ENCODE data around the gene TBC1D22B.

TBC1D22B gene

DNA sequence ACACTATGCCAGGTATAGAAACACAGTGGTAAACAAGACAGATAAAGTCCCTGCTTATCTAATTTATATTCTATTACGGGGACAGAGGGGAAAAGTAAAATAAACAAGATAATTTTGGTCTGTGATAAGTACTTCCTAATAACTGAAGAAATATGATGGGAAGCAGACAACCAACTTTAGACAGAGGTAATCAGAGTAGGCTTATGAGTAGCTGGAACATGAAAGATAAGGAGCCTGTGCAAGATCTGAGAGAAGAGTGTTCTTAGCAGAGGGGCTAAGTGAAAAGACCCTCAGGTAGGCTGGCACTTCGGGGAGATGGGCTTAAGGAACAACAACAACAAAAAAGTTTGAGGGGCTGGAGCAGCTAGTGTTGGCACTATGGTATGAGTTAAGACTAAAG is 100.3 kb downstream of the TBC1D22B start:
- H3K4me3 Mint-ChIP-seq = no peak overlapping the region
- no peaks in the 10 kb centered on the region for H3K9me3 Mint-ChIP-seq
- no peaks in the 10 kb centered on the region for H3K27me3 Mint-ChIP-seq
- ATAC-seq (replicated peaks) (no peak), DNase-seq (no peak)
- peaks cover 22 to 45% of the 10 kb centered on the region in 2 donors for H3K4me1 Mint-ChIP-seq (ENCODE audit: low read depth in 2 of 2)
- peaks cover 12% of the 10 kb centered on the region for H3K36me3 Mint-ChIP-seq (ENCODE audit: insufficient read depth)
- no peak overlapping the region for H3K27ac Mint-ChIP-seq

GRCh38 chr6:37359039-37359438 is 101.5 kb downstream of the TBC1D22B start:
- Mint-ChIP-seq H3K36me3 (ENCODE audit: insufficient read depth) (peaks cover 15% of the 10 kb centered on the region), H3K27me3 (no peaks in the 10 kb centered on the region), H3K27ac (no peak overlapping the region), H3K4me3 (no peak overlapping the region), H3K4me1 (ENCODE audit: low read depth in 2 of 2) (peaks cover 16 to 36% of the 10 kb centered on the region in 2 donors), H3K9me3 (no peaks in the 10 kb centered on the region)
- DNase-seq (no peak), ATAC-seq (replicated peaks) (no peak)

GRCh38 chr6:37362101-37362828 is 104.7 kb downstream of the TBC1D22B start:
- Mint-ChIP-seq H3K4me1 (ENCODE audit: low read depth in 2 of 2) (peaks cover 2 to 11% of the 10 kb centered on the region in 2 donors), H3K4me3 (no peak overlapping the region), H3K36me3 (ENCODE audit: insufficient read depth) (peaks cover 24% of the 10 kb centered on the region), H3K27ac (no peak overlapping the region), H3K9me3 (no peaks in the 10 kb centered on the region), H3K27me3 (no peaks in the 10 kb centered on the region)
- ATAC-seq (replicated peaks) (no peak), DNase-seq (no peak)

DNA sequence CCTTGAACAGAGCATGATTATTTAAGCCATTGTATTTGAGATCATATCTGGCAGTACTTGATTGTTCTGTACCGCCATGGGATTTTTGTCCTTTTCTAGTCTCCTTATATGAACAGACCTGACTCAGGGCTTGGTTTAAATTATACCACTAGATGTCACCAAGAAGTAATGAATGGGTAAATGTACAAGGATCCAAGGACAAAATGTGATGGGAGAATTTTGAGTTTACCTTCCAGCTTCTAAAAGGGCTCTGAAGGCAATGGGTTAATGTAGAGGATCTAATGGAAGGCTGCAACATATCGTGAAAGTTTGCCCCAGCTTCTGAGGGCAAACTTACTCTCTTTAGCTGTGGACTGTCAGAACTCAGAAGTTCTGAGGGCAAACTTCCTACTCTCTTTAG is 108.2 kb downstream of the TBC1D22B start:
- H3K27ac Mint-ChIP-seq = no peak overlapping the region
- H3K9me3 Mint-ChIP-seq = no peaks in the 10 kb centered on the region
- peaks cover 22% of the 10 kb centered on the region for H3K36me3 Mint-ChIP-seq (ENCODE audit: insufficient read depth)
- H3K4me3 Mint-ChIP-seq = no peak overlapping the region
- H3K27me3 Mint-ChIP-seq = no peaks in the 10 kb centered on the region
- peaks cover 4 to 10% of the 10 kb centered on the region in 2 donors for H3K4me1 Mint-ChIP-seq (ENCODE audit: low read depth in 2 of 2)
- no peak for ATAC-seq (replicated peaks)
- no peak for DNase-seq

GRCh38 chr6:37366910-37367309 is 109.3 kb downstream of the TBC1D22B start:
- peaks cover 23% of the 10 kb centered on the region for H3K36me3 Mint-ChIP-seq (ENCODE audit: insufficient read depth)
- no peak for ATAC-seq (replicated peaks)
- no peak overlapping the region for H3K27ac Mint-ChIP-seq
- no peak overlapping the region for H3K4me3 Mint-ChIP-seq
- H3K9me3 Mint-ChIP-seq = no peaks in the 10 kb centered on the region
- DNase-seq = no peak
- H3K27me3 Mint-ChIP-seq = no peaks in the 10 kb centered on the region
- peaks cover 4 to 10% of the 10 kb centered on the region in 2 donors for H3K4me1 Mint-ChIP-seq (ENCODE audit: low read depth in 2 of 2)

DNA sequence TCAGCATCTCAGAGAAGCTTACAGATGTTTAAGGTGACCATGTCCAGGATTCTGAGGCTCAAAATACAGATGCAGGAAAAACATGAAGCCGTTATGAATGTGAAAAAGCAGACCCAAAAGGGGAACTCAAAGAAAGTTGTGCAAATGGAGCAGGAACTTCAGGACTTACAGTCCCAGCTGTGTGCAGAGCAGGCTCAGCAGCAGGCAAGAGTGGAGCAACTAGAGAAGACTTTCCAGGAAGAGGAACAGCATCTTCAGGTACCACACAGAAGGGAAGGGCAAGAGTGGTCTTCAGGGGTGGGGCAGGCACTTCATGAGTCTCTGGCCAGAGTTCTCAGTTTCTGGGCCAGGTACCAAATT is 111.4 kb downstream of the TBC1D22B start:
- peaks cover 4 to 10% of the 10 kb centered on the region in 2 donors for H3K4me1 Mint-ChIP-seq (ENCODE audit: low read depth in 2 of 2)
- ATAC-seq (replicated peaks) (no peak), DNase-seq (no peak)
- H3K27ac Mint-ChIP-seq = no peak overlapping the region
- H3K27me3 Mint-ChIP-seq = no peaks in the 10 kb centered on the region
- H3K4me3 Mint-ChIP-seq = no peak overlapping the region
- no peaks in the 10 kb centered on the region for H3K9me3 Mint-ChIP-seq
- peaks cover 22% of the 10 kb centered on the region for H3K36me3 Mint-ChIP-seq (ENCODE audit: insufficient read depth)

DNA sequence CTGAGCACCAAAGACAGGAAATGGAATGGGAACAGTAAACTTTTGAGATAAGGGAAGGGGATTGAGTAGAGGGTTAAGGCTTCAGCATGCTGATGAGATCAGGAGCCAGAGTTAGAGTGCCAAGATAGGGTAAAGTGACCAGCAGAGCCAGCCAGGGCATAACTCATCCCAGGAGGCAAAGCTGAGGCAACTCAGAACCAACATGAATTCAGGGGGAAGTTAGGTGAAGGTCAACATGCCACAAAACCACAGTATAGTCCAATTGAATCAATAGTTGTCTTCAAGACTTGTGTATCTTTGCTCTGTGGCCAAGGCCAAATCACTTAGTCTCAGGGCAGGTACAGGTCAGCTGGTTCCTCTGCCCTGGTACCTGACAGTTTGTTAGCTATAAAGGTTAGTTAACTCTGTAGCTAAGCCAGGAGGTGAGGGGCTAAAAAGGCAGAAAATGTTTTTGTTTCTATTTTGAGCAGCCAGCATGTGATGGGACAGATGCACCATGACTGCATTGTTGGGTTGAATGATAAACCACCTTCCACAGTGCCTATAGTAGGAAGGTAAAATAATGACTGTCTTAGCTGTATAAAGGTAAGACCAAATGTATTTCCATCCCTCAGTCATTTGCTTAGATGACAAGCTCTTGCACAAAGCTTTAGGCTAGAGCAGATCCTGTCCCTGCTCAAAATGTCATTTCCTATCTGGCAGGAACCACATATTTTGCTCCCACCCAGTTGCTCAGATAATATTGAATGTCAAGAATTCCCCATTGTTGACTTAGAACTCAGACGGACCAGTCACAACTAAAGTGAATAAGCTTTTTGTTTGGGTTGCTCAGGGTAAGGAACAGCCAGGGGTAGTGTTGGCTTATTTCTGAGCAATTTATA is 112.0 kb downstream of the TBC1D22B start:
- DNase-seq (no peak), ATAC-seq (replicated peaks) (no peak)
- Mint-ChIP-seq H3K27ac (no peak overlapping the region), H3K4me3 (no peak overlapping the region), H3K27me3 (no peaks in the 10 kb centered on the region), H3K4me1 (ENCODE audit: low read depth in 2 of 2) (peaks cover 4 to 10% of the 10 kb centered on the region in 2 donors), H3K9me3 (no peaks in the 10 kb centered on the region), H3K36me3 (ENCODE audit: insufficient read depth) (peaks cover 19% of the 10 kb centered on the region)

- H3K9me3 Mint-ChIP-seq = no peaks in the 10 kb centered on the region
- no peak for ATAC-seq (replicated peaks)
- peaks cover 2 to 10% of the 10 kb centered on the region in 2 donors for H3K4me1 Mint-ChIP-seq (ENCODE audit: low read depth in 2 of 2)
- no peak for DNase-seq
- no peak overlapping the region for H3K27ac Mint-ChIP-seq
- no peak overlapping the region for H3K4me3 Mint-ChIP-seq
- H3K36me3 Mint-ChIP-seq (ENCODE audit: insufficient read depth) = peaks cover 27% of the 10 kb centered on the region
- H3K27me3 Mint-ChIP-seq = no peaks in the 10 kb centered on the region
Measured at GRCh38 chr6:37371154-37372083, 113.8 kb downstream of the TBC1D22B start.

GRCh38 chr6:37372116-37372515 is 114.5 kb downstream of the TBC1D22B start:
- no peak for ATAC-seq (replicated peaks)
- no peaks in the 10 kb centered on the region for H3K9me3 Mint-ChIP-seq
- DNase-seq = no peak
- H3K27ac Mint-ChIP-seq = no peak overlapping the region
- H3K36me3 Mint-ChIP-seq (ENCODE audit: insufficient read depth) = peaks cover 32% of the 10 kb centered on the region
- no peak overlapping the region for H3K4me3 Mint-ChIP-seq
- no peaks in the 10 kb centered on the region for H3K27me3 Mint-ChIP-seq
- peaks cover 2 to 10% of the 10 kb centered on the region in 2 donors for H3K4me1 Mint-ChIP-seq (ENCODE audit: low read depth in 2 of 2)

DNA sequence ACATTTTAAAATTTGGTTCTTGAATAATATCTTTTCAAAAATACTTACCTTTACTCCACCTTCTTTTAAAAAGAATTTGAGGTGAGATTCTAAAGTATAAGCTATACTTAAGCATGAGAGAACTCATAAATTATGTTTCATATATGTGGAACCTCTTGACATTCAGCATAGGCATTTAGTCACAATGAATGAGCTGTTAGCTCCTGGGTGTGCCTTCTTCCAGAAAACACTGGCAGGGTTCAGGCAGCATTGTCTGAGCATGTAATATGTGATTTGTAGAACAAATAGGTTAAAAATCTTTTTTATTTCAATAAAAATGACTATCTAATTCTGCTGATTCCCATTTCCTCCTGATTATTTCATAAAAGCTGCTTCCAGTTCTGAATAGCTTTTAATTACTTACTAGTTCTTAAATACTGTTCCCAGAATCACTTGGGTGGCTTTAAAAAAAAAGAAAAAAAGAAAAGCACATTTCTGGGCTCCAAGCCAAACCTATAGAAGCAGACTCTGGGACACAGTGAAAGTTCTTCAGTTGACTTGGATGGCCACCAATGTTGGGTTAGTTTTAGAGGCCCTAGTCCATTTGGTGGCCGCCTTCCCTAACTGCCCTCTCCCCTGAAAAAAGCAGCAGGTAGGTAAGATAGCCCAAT is 116.4 kb downstream of the TBC1D22B start:
- Mint-ChIP-seq H3K27ac (no peak overlapping the region), H3K9me3 (no peaks in the 10 kb centered on the region), H3K27me3 (no peaks in the 10 kb centered on the region), H3K4me1 (ENCODE audit: low read depth in 2 of 2) (peaks cover 0 to 8% of the 10 kb centered on the region in 2 donors), H3K4me3 (no peak overlapping the region), H3K36me3 (ENCODE audit: insufficient read depth) (peaks cover 43% of the 10 kb centered on the region)
- ATAC-seq (replicated peaks) (no peak), DNase-seq (no peak)

- peak overlapping the region in 1 of 2 donors; percentile 88 for H3K27ac Mint-ChIP-seq
- no peak for ATAC-seq (replicated peaks)
- peaks cover 48% of the 10 kb centered on the region for H3K36me3 Mint-ChIP-seq (ENCODE audit: insufficient read depth)
- no peak for DNase-seq
- H3K9me3 Mint-ChIP-seq = no peaks in the 10 kb centered on the region
- H3K27me3 Mint-ChIP-seq = no peaks in the 10 kb centered on the region
- no peaks in the 10 kb centered on the region for H3K4me1 Mint-ChIP-seq (ENCODE audit: low read depth in 2 of 2)
- no peak overlapping the region for H3K4me3 Mint-ChIP-seq
Measured at GRCh38 chr6:37375376-37375775, 117.8 kb downstream of the TBC1D22B start.

DNA sequence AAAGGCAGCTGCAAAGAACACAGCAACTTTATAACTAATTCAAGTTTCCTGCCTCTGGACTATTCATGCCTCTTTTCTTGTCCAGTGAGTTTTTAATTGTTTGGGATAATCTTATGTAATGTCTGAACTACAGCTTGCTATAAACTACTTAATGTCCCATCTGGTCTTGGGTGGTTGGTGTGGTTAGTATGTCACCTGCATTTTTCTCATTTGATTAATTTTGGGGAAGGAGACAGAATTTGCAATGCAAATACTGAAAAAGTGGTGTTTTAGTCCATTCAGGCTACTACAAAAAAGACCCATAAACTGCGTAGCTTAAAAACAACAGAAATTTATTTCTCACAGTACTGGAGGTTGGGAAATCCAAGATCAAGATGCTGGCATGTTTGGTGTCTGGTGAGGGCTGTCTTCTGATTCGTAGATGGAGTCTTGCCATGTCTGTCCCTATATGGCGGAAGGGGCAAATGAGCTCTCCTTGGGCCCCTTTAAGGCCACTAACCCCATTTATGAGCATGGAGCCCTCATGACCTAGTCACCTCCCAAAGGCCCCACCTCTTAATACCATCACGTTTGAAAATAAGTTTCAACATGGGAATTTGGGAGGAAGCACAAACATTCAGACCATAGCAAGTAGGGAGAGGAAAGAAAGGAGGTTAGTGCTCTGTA is 118.6 kb downstream of the TBC1D22B start:
- DNase-seq (no peak), ATAC-seq (replicated peaks) (no peak)
- H3K9me3 Mint-ChIP-seq = no peaks in the 10 kb centered on the region
- H3K27me3 Mint-ChIP-seq = no peaks in the 10 kb centered on the region
- H3K36me3 Mint-ChIP-seq (ENCODE audit: insufficient read depth) = peaks cover 44% of the 10 kb centered on the region
- H3K4me3 Mint-ChIP-seq = no peak overlapping the region
- H3K27ac Mint-ChIP-seq = peak overlapping the region in 1 of 2 donors; percentile 88
- no peaks in the 10 kb centered on the region for H3K4me1 Mint-ChIP-seq (ENCODE audit: low read depth in 2 of 2)
